HEK293 (cell line): ENCODE results near the gene ACTL6B.

Source experiments
- AEBP2 ChIP-seq: fragments of 450-650 bp; formaldehyde crosslinking; IDR thresholded peaks from 2 replicates; pipeline ENCODE4 v1.5.1; 2016; ENCODE audit warnings: missing biosample characterization, missing genetic modification characterization, borderline replicate concordance
- ATF2 ChIP-seq: fragments of 450-650 bp; formaldehyde crosslinking; IDR thresholded peaks from 2 replicates; pipeline ENCODE4 v1.5.1; 2016; ENCODE audit warnings: missing biosample characterization, missing genetic modification characterization, low read depth
- EGR2 ChIP-seq: fragments of 450-650 bp; formaldehyde crosslinking; IDR thresholded peaks from 2 replicates; pipeline ENCODE4 v1.5.1; 2016; ENCODE audit warnings: low read depth, missing biosample characterization, missing genetic modification characterization
- HOXC10 ChIP-seq: sonication (generic); formaldehyde crosslinking; IDR thresholded peaks from 2 replicates; pipeline ENCODE4 v1.8.1; 2023; ENCODE audit warnings: mild to moderate bottlenecking, missing genetic modification reagents
- SETDB1 ChIP-seq: IDR thresholded peaks from one replicate; pipeline ENCODE4 v1.6.1; 2017; ENCODE audit warnings: mild to moderate bottlenecking, low read length, moderate library complexity, mixed read lengths; ENCODE audit not compliant: insufficient read length
- SP7 ChIP-seq: fragments of 450-650 bp; formaldehyde crosslinking; IDR thresholded peaks from 2 replicates; pipeline ENCODE4 v1.5.1; 2016; ENCODE audit warnings: missing biosample characterization, missing genetic modification characterization
- YY1 ChIP-seq: fragments of 450-650 bp; formaldehyde crosslinking; IDR thresholded peaks from 2 replicates; pipeline ENCODE4 v1.5.1; 2018; ENCODE audit warnings: missing biosample characterization, missing genetic modification characterization
- ZBTB20 ChIP-seq: fragments of 450-650 bp; formaldehyde crosslinking; IDR thresholded peaks from 2 replicates; pipeline ENCODE4 v1.5.1; 2016; ENCODE audit warnings: missing biosample characterization, missing genetic modification characterization
- ZBTB44 ChIP-seq: fragments of 450-650 bp; IDR thresholded peaks from 2 replicates; pipeline ENCODE4 v1.5.1; 2018; ENCODE audit warnings: missing biosample characterization, mild to moderate bottlenecking, missing genetic modification characterization
- ZBTB49 ChIP-seq: fragments of 450-650 bp; formaldehyde crosslinking; IDR thresholded peaks from 2 replicates; pipeline ENCODE4 v1.5.1; 2016; ENCODE audit warnings: missing biosample characterization, missing genetic modification characterization, low read depth
- ZNF148 ChIP-seq: fragments of 450-650 bp; formaldehyde crosslinking; IDR thresholded peaks from 2 replicates; pipeline ENCODE4 v1.5.0; 2017; ENCODE audit warnings: missing biosample characterization, missing genetic modification characterization, borderline replicate concordance
- ZNF19 ChIP-seq: fragments of 450-650 bp; formaldehyde crosslinking; IDR thresholded peaks from 2 replicates; pipeline ENCODE4; 2016; ENCODE audit warnings: missing biosample characterization, missing genetic modification characterization, low read depth
- ZNF2 ChIP-seq: fragments of 450-650 bp; formaldehyde crosslinking; IDR thresholded peaks from 2 replicates; pipeline ENCODE4 v1.5.1; 2016; ENCODE audit warnings: missing biosample characterization, missing genetic modification characterization
- ZNF26 ChIP-seq: fragments of 450-650 bp; formaldehyde crosslinking; IDR thresholded peaks from 2 replicates; pipeline ENCODE4 v1.5.1; 2016; ENCODE audit warnings: missing biosample characterization, missing genetic modification characterization
- ZNF266 ChIP-seq: fragments of 450-650 bp; formaldehyde crosslinking; IDR thresholded peaks from 2 replicates; pipeline ENCODE4 v1.5.1; 2016; ENCODE audit warnings: missing biosample characterization, missing genetic modification characterization, low read depth
- ZNF302 ChIP-seq: fragments of 450-650 bp; formaldehyde crosslinking; IDR thresholded peaks from 2 replicates; pipeline ENCODE4 v1.5.1; 2016; ENCODE audit warnings: missing biosample characterization, missing genetic modification characterization, low read depth
- ZNF501 ChIP-seq: fragments of 450-650 bp; formaldehyde crosslinking; IDR thresholded peaks from 2 replicates; pipeline ENCODE4 v1.5.1; 2016; ENCODE audit warnings: missing biosample characterization, missing genetic modification characterization
- ZNF548 ChIP-seq: fragments of 450-650 bp; formaldehyde crosslinking; IDR thresholded peaks from 2 replicates; pipeline ENCODE4 v1.5.1; 2016; ENCODE audit warnings: missing biosample characterization, missing genetic modification characterization
- ZNF561 ChIP-seq: fragments of 450-650 bp; IDR thresholded peaks from 2 replicates; pipeline ENCODE4 v1.5.1; 2018; ENCODE audit warnings: missing biosample characterization, missing genetic modification characterization, borderline replicate concordance
- ZNF585B ChIP-seq: fragments of 450-650 bp; formaldehyde crosslinking; IDR thresholded peaks from 2 replicates; pipeline ENCODE4 v1.5.1; 2016; ENCODE audit warnings: missing biosample characterization, missing genetic modification characterization
- ZNF692 ChIP-seq: fragments of 450-650 bp; formaldehyde crosslinking; IDR thresholded peaks from 2 replicates; pipeline ENCODE4 v1.5.1; 2016; ENCODE audit warnings: missing biosample characterization, missing genetic modification characterization
- ZNF768 ChIP-seq: fragments of 450-650 bp; formaldehyde crosslinking; IDR thresholded peaks from 2 replicates; pipeline ENCODE4 v1.5.1; 2018; ENCODE audit warnings: missing biosample characterization, mild to moderate bottlenecking, missing genetic modification characterization
- ZSCAN5A ChIP-seq: fragments of 450-650 bp; formaldehyde crosslinking; IDR thresholded peaks from 2 replicates; pipeline ENCODE4 v1.5.1; 2016; ENCODE audit warnings: missing biosample characterization, missing genetic modification characterization

ACTL6B gene

GRCh38 chr7:100673302-100673941 lies 17.2 kb upstream of the ACTL6B start, which contains the start of gene GNB2 (continued):
- TF ChIP-seq ZBTB49 (tag by site-specific recombination) (no peak), AEBP2 (tag by site-specific recombination) (no peak), ATF2 (tag by site-specific recombination) (no peak), ZNF548 (peak; percentile 54; the same call in 1 of the 2 replicates), ZNF148 (tag by site-specific recombination) (no peak), YY1 (peak; percentile 75), SETDB1 (no peak), ZNF585B (tag by site-specific recombination) (no peak), ZNF692 (tag by site-specific recombination) (peak; percentile 96), ZBTB44 (tag by site-specific recombination) (peak; percentile 69; the same call in 1 of the 2 replicates), ZNF266 (no peak; the same call in 1 of the 2 replicates), ZNF19 (no peak), ZSCAN5A (tag by site-specific recombination) (0 out of 2 replicates have a peak, but pooled peaks have one; percentile 70), EGR2 (tag by site-specific recombination) (no peak), ZNF2 (tag by site-specific recombination) (peak; percentile 98), ZBTB20 (tag by site-specific recombination) (peak; percentile 60; the same call in 1 of the 2 replicates), ZNF768 (tag by site-specific recombination) (no peak), ZNF302 (tag by site-specific recombination) (no peak), SP7 (tag by site-specific recombination) (peak; percentile 95), HOXC10 (no peak), ZNF561 (tag by site-specific recombination) (peak; percentile 99; the same call in 1 of the 2 replicates), ZNF501 (tag by site-specific recombination) (peak; percentile 99), ZNF26 (tag by site-specific recombination) (no peak)
